A172 (cell line): Measurements from ENCODE around the gene PLBD2. TPM values are rescaled to one million over a fixed set of nuclear protein-coding genes. Genes with fewer than 3 reads are reported as not detected.
"Not testable (repeated sequence)": the region's sequence is repeated elsewhere in the genome, so short reads cannot be mapped to it uniquely, and the experiment has no call there.

Experiments used
- DNase-seq: peaks from one replicate; pipeline ENCODE4 v3.0.0-alpha.2; 2015; ENCODE audit warnings: low spot score
- total RNA-seq: library from RNA; depleted of rRNA; stranded (reverse); fragments of >200 nt; shearing (Covaris generic); gene quantifications from 2 replicates; pipeline ENCODE4 v1.2.3, GENCODE V29; 2014

The PLBD2 gene
- total RNA-seq, 1 experiment from 2014 or later, result 10.1 TPM

DNA sequence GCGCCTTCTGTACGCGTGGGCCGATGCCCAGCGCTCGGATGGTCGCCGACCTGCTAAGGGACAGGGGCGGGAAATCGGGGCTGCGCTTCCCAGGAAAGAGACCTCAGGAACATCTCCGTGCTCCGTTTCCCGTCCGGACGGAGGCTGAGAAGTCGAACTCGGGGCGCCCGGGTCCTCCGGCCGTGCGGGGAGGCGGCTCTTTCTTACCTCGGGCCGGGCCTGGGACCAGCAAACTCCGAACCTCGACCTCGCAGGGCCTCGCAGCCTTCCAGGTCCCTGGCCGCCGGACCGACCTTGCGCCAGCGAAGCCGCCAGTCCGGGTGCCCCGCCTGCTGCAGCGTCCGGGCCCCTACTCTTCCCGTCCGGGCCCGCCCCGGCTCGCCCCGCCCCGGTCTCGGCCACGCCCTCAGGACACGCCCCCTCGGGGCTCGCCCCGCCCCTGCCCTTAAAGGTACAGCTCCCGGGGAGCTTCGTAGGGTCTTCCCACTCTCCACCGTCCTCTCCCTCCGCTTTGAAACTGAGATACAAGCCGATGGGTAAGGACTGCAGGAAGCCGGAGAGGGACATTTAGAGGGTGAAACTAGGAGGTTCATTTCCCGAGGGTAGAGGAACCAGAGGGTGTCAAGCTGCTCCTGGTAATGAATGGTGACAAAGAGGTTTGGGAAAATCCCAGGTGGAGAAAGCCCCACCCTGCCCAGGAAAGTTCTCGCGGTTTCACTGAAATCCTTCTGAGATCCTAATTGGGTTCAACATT is 23.4 kb upstream of the PLBD2 start, which contains the start of gene SLC8B1:
Gene SLC8B1, minus strand, starts transcription at position 324 of the 754 bp plus-strand sequence. CDS start 2,231 bp downstream, outside the sequence.
- DNase-seq, result peak; percentile 65

- DNase-seq, result no peak
These were observed 18.8 kb upstream of the PLBD2 start for GRCh38 chr12:113339540-113339939.

- DNase-seq, result no peak
These were observed 18.3 kb upstream of the PLBD2 start for GRCh38 chr12:113340061-113340460.

DNA sequence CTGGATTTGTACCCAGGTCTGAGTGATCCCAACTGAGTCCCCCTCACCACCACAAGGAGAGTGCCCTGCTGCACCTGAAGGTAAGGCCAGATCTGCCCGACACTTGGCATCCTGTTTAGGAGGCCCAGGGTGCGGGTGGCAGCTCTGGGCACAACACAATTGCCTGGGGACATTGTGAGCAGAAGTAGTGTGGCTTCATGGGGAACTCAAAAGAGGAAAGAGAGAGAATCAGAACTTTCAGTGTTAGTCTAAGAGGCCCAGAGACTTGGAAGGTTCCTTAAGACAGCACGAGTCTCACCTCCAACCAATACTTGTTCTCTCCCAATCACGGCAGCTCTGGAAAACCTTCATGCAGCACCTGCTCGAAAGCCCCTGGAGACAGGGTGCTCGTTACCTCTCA is 16.9 kb upstream of the PLBD2 start:
- DNase-seq, result no peak

GRCh38 chr12:113345318-113345717 is 13.1 kb upstream of the PLBD2 start:
- DNase-seq, result no peak

DNA sequence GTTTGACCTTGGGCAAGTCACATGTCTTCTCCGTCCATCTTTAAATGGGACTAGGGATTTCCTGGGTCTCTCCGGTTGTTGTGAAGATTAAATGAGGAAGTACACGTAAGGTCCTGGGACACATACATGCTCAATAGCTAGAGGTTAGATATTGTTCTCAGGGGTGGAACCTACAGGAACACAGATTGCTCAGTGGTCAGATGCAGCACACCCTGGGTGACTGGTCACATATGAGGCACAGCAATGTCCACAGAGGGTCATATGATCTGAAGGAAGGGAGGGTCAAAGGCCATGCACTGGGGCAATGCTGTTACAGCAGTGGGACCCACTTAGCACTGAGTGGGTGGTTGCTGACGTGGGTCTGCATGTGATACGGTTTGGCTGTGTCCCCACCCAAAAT is 12.0 kb upstream of the PLBD2 start:
- DNase-seq, result no peak

- no peak for DNase-seq
These were observed 11.3 kb upstream of the PLBD2 start for GRCh38 chr12:113347107-113347506.

DNA sequence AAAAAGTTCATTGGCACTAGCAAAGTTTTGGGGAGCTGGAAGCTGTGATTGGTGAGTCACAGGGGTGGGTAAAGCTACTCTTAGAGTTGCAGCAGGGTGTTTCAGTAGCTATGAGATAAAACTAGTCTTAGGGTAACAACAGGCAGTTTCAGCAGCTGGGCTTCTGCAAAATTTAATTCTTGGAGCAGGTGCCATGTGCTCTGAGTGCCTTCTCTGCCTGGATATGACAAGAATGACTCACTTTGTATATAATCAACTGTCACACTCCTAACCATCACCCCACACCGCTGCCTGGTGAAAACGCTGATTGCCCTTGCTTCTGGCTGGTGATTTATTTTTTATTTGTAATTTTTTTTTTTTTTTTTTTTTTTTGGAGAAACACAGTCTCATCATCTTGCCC is 10.5 kb upstream of the PLBD2 start:
- DNase-seq, result no peak

DNA sequence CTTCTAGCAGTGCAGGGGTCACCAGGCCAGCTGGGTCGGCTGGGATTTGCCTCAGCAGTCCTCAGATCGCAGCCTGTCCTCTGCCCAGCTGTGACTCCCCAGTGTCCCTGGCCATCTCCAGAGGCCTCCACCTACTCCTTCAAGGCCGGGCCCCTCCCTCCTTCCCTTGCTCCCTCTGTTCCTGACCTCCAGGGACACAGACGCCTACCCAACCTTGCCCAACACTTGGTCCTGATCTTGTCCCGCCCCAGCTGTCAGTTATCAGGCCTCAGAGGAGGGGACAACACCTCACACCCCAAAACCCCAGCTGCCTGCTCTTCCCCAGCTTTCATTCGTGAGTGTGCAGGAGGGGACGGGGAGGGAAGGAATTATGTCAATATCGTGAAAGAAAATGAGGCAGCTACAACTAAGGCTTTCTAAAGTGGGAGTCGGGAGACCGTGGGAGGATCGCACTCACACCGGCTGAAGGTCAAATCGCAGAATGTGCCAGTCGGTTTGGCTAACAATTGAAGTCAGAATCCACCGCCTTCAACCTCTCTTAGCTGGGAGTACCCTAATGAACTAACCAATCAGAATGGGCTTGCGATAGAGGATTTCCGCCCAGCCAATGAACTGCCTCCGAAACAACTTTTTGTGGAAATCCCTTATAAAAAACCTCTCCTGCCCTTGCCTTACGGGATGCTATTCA is 9.4 kb upstream of the PLBD2 start:
- DNase-seq, result no peak

DNA sequence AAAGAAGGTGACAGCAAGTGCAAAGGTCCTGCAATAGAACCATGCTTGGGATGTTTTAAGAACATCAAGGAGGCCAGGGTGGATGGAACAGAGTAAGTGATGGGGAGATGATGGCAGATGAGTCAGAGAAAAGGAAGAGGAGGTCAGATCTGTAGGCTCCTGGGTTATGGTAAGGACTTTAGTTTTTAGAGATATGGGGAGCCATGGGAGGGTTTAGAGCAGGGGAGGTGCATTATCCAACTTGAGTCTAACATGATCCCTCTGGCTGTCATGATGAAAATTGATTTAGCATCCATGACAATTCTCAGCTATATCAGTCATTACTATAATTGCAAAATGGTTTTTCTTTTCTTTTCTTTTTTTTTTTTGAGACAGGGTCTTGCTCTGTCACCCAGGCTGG is 7.3 kb upstream of the PLBD2 start:
- no peak for DNase-seq

DNA sequence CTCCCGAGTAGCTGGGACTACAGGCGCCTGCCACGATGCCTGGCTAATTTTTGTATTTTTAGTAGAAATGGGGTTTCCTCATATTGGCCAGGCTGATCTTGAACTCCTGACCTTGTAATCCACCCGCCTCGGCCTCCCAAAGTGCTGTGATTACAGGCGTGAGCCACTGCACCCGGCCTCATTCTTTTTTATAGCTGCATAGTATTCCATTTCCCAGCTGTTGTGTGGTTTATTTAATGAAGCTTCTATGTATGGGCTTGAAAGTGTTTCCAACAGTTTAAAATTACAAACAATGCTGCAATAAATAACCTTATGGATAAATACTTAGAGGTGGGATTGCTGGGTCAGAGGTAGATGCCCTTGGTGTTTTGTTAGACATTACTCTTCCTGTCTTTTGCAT is 4.2 kb upstream of the PLBD2 start:
- DNase-seq, result not testable (repeated sequence)

- no peak for DNase-seq
These were observed 949 bp downstream of the PLBD2 start for GRCh38 chr12:113359133-113359938.

DNA sequence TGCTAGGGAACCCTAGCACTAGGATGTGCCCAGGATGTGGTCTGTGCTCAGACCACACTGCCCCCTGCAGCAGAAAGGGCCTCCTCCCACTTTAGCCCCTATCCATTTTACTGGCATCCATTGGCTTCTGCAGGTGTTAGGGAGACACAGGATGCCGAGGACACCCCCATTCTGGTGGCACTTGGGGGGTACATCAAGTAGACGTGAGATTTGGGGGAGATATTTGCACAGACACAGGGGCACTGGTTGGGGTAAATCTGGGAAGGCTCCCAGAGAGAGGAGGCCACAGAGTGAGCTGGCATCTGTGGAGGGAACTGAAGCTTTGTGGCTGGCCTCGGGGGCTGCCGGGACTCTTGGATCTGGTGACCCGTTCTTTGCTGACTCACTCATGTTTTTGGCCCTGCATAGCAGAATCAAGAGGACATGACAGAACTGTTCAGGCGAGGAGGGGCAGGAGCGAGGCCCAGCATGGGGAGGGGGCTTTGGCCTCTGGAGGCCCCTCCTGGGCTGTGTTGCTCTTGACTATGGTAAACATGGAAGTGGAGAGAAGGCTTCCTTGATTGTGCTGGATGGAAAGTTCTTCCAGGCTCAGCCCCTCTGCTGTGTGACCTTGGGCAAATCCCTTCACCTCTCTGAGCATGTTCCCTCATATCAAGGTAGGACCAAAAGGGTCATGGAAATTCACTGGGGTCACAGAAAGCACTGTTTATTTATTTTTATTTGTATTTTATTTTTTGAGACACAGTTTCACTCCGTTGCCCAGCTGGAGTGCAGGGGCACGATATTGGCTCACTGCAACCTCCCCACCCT is 1.8 kb downstream of the PLBD2 start:
- DNase-seq, result peak; percentile 8

- no peak for DNase-seq
These were observed 3.4 kb downstream of the PLBD2 start for GRCh38 chr12:113361574-113362370.

DNA sequence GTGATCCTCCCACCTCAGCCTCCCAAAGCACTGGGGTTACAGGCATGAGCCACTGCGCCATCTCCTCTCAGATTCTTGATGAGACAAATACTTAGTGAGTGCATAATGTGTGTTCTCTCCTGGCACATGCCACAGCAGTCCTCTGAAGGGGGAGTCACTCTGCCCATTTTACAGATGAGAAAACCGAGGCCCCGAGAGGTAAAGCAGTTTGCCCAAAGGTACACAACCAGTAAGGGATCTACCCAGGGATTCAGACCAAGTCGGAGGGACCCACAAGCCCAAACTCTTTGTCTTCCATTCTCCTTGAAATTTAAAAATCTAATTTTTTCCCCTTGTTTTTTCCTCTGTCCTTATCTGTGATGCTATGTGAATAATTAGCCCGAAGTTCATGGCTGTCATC is 6.3 kb downstream of the PLBD2 start:
- no peak for DNase-seq

DNA sequence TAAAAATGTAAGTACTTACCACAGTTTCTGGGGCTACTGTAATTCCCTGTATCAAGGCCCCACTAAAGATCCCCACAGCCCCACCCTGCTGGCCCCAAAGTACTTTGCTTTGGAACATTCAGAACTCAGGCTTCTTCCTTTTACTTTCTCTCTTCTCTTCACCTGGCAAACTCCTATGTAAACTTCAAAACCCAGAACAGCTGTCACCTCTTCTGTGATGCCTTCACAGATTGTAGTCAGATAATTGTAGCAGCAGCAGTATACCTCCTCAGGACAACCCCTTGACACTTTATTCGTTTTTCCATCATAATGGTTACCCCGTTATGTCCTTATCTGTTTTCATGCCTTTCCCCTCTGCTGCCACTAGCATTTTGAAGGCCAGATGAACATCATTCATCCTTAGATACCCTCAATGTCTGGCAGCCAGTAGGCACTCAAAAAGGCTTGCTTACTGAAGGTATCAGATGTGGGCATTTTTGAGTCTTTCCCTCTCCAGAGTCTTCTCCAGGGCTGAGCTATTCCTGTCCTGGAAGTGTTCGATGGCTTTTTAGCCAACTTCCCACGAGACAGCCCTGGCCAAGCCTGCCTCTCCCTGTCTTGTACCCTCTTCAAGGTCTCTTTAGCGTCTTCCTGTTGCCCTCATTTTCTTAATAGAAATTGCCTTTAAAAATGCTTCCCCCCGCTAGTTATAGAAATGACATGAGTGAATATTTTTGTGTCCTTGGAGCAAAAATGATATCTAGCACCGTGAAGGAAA is 7.4 kb downstream of the PLBD2 start:
- no peak for DNase-seq

DNA sequence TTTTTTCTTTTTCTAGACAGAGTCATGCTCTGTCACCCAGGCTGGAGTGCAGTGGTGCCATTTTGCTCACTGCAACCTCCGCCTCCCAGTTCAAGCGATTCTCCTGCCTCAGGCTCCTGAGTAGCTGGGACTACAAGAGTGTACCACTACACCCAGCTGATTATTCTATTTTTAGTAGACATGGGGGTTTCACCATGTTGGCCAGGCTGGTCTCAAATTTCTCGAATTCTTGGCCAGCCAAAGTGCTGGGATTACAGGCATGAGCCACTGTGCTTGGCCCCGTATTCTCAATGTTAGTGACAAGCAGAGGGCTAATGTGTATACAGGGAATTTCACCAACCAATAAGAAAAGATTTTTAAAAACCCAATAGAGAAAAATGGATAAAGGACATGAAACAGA is 8.4 kb downstream of the PLBD2 start:
- no peak for DNase-seq

GRCh38 chr12:113368331-113368730 is 9.9 kb downstream of the PLBD2 start:
- DNase-seq, result no peak

DNA sequence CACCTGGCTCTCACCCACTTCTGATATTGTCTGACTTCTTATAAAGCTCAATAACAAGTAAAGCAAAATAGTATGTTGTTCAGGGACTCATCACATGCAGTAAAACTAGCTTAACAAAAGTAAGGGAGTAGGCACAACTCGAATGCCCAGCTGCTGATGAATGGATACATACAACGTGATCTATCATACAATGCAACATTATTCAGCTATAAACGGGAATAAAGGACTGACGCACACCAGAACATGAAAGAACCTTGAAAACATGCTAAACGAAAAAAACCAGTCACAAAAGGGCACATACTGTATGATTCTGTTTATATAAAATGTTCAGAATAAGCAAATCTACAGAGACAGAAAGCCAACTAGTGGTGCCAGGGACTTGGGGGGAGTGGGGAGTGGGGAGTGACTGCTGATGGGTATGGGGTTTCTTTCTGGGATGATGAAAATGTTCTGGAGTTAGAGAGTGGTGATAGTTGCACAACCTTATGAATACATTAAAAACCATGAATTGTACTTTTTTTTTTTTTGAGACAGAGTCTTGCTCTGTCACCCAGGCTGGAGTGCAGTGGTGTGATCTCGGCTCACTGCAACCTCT is 11.1 kb downstream of the PLBD2 start:
- DNase-seq, result no peak
